HUES6 (cell line): Measurements from ENCODE around the gene HOXD10.
A peak's percentile ranks its signal among the peaks of the same experiment; 100 is the strongest.

Source experiments
- H3K27ac ChIP-seq: 2 replicates; pipeline ENCODE4 v1.7.0; 2013; ENCODE audit warnings: low read depth, mild to moderate bottlenecking, low read length, inconsistent platforms
- H3K27me3 ChIP-seq: 2 replicates; pipeline ENCODE4 v1.6.1; 2013; ENCODE audit warnings: low read length; ENCODE audit not compliant: control insufficient read depth, insufficient read depth
- H3K36me3 ChIP-seq: 2 replicates; pipeline ENCODE4 v1.6.1; 2013; ENCODE audit warnings: low read length; ENCODE audit not compliant: control insufficient read depth, insufficient read depth
- H3K4me1 ChIP-seq: 2 replicates; pipeline ENCODE4 v1.6.1; 2013; ENCODE audit warnings: low read length; ENCODE audit not compliant: control insufficient read depth, insufficient read depth
- H3K4me3 ChIP-seq: 2 replicates; pipeline ENCODE4 v1.5.1; 2013; ENCODE audit warnings: low read depth, low read length
- H3K9ac ChIP-seq: one replicate; pipeline ENCODE4 v1.6.1; 2013; ENCODE audit warnings: mild to moderate bottlenecking, low read length
- H3K9me3 ChIP-seq: 2 replicates; pipeline ENCODE4 v1.6.1; 2013; ENCODE audit warnings: low read depth, low read length; ENCODE audit not compliant: control insufficient read depth, insufficient read depth

HOXD10 gene

GRCh38 chr2:176135035-176135440 lies 18.5 kb downstream of the HOXD10 start:
- H3K27me3 ChIP-seq: peaks cover 100% of the 10 kb centered on the region
- peak overlapping the region; percentile 68 for H3K9ac ChIP-seq
- H3K27ac ChIP-seq: no peak overlapping the region
- H3K4me1 ChIP-seq: peaks cover 14% of the 10 kb centered on the region
- H3K36me3 ChIP-seq: no peaks in the 10 kb centered on the region
- no peaks in the 10 kb centered on the region for H3K9me3 ChIP-seq
- no peak overlapping the region; the same call in 1 of the 2 replicates for H3K4me3 ChIP-seq

DNA sequence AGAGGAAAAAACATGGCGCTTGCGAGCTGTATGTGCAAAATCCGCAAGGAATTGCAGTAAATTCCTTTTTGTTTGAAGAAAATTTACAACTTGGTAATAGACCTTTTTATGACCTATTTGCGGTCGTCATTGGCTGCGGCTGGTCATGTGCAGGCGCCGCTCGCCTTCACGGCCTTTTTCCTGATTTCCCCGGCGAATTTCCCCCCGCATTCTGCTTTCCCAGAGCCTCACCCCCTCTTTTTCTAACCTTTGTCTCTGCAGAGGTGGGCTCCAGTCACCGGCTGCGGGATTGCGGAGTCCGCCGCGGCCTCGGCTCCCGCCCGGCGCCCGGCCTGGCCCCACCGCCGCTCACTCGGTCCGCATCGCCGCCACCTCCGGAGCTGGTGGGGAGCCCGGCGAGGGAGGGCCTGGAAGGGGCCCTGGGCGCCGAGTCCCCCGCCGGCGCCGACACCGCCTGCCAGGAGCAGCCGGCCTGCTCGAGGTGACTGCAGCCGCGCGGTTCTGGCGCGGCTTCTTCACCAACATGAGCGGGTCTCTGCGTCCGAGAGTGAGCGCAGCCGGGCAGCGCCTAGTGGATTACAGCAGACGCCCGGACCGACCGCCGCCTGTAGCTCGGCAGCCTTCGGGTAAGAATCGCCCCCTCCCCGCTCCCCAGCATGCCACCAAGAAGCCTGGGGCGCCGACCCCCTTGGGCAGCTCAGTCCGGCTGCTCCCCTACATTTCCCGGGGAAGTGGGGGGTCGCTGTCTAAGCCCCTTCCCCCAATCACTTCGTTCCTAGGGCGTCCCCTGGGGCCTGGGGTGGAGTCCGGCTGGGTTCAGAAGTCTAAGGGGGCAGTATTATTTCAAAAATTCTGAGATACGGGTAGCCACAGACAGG lies 20.0 kb downstream of the HOXD10 start:
- H3K9ac ChIP-seq: peak overlapping the region; percentile 68
- H3K27ac ChIP-seq: no peak overlapping the region; the same call in 1 of the 2 replicates
- H3K27me3 ChIP-seq: peaks cover 100% of the 10 kb centered on the region
- peak overlapping the region; percentile 53 for H3K4me3 ChIP-seq
- no peaks in the 10 kb centered on the region for H3K9me3 ChIP-seq
- no peaks in the 10 kb centered on the region for H3K36me3 ChIP-seq
- H3K4me1 ChIP-seq: peaks cover 14% of the 10 kb centered on the region

- Histone ChIP-seq H3K27me3 (peaks cover 100% of the 10 kb centered on the region), H3K4me1 (peaks cover 14% of the 10 kb centered on the region), H3K27ac (no peak overlapping the region; the same call in 1 of the 2 replicates), H3K9me3 (no peaks in the 10 kb centered on the region), H3K36me3 (no peaks in the 10 kb centered on the region), H3K9ac (peak overlapping the region; percentile 68), H3K4me3 (peak overlapping the region; percentile 53)
These were observed 20.6 kb downstream of the HOXD10 start for GRCh38 chr2:176137252-176137580.

- no peaks in the 10 kb centered on the region for H3K9me3 ChIP-seq
- H3K9ac ChIP-seq: peak overlapping the region; percentile 63
- H3K27me3 ChIP-seq: peaks cover 100% of the 10 kb centered on the region
- peaks cover 14% of the 10 kb centered on the region for H3K4me1 ChIP-seq
- no peak overlapping the region for H3K27ac ChIP-seq
- no peaks in the 10 kb centered on the region for H3K36me3 ChIP-seq
- peak overlapping the region; percentile 53; the same call in 1 of the 2 replicates for H3K4me3 ChIP-seq
These were observed 21.3 kb downstream of the HOXD10 start for GRCh38 chr2:176137906-176138305.

DNA sequence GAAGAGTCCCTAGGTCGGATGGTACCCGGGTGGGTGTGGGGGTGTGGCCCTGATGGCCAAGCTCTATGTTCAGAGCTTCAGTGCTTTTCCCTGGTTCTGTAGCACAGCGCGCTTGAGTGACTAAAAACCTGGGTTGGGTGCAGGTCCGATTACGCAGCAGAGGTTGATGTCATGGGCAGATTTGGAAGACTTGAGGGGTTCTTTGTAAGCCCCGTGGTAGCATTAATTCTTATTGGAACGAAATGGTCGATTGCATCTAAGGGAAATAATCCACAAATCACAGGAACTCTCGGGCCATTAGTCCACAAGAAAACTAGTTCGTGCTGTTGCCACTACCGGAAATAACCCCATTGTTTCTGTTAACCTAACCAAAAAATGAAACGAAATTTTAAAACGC lies 21.9 kb downstream of the HOXD10 start:
- peak overlapping the region; percentile 63 for H3K9ac ChIP-seq
- H3K9me3 ChIP-seq: no peaks in the 10 kb centered on the region
- H3K27me3 ChIP-seq: peaks cover 100% of the 10 kb centered on the region
- peak overlapping the region; percentile 12; the same call in 1 of the 2 replicates for H3K4me3 ChIP-seq
- H3K4me1 ChIP-seq: peaks cover 14% of the 10 kb centered on the region
- H3K27ac ChIP-seq: no peak overlapping the region
- H3K36me3 ChIP-seq: no peaks in the 10 kb centered on the region

GRCh38 chr2:176138923-176139660 lies 22.5 kb downstream of the HOXD10 start:
- Histone ChIP-seq H3K9me3 (no peaks in the 10 kb centered on the region), H3K27me3 (peaks cover 100% of the 10 kb centered on the region), H3K4me1 (peaks cover 12% of the 10 kb centered on the region), H3K9ac (peak overlapping the region; percentile 63), H3K36me3 (no peaks in the 10 kb centered on the region), H3K27ac (no peak overlapping the region), H3K4me3 (peak overlapping the region; percentile 26; the same call in 1 of the 2 replicates)

GRCh38 chr2:176139661-176140512 lies 23.3 kb downstream of the HOXD10 start:
- H3K9ac ChIP-seq: peak overlapping the region; percentile 63
- H3K27ac ChIP-seq: no peak overlapping the region
- peaks cover 9% of the 10 kb centered on the region for H3K4me1 ChIP-seq
- no peaks in the 10 kb centered on the region for H3K9me3 ChIP-seq
- peaks cover 100% of the 10 kb centered on the region for H3K27me3 ChIP-seq
- peak overlapping the region; percentile 62 for H3K4me3 ChIP-seq
- no peaks in the 10 kb centered on the region for H3K36me3 ChIP-seq

GRCh38 chr2:176140513-176141317 lies 24.1 kb downstream of the HOXD10 start:
- H3K36me3 ChIP-seq: no peaks in the 10 kb centered on the region
- peak overlapping the region; percentile 62 for H3K4me3 ChIP-seq
- H3K9me3 ChIP-seq: no peaks in the 10 kb centered on the region
- peaks cover 100% of the 10 kb centered on the region for H3K27me3 ChIP-seq
- peak overlapping the region; percentile 28 for H3K9ac ChIP-seq
- no peak overlapping the region for H3K27ac ChIP-seq
- H3K4me1 ChIP-seq: peaks cover 4% of the 10 kb centered on the region

DNA sequence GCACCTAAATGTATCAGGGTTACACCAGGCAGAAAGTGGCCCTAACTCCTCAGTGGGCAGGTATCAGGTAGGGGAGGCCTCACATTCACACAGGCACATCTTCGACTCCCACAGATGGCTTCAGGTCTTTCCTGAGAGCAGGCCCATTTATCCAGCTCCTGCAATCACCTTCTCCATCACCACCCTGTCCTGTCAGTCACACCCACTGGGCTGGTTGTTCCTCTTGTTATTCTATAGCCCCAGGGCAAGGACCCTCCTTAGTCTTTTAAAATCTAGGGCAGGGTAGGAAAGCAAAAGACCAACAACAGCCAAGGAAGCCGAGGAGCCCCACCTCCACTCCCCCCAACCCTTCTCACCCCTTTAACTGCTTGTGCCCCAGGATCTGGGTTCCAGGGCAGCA lies 25.7 kb downstream of the HOXD10 start:
- peaks cover 100% of the 10 kb centered on the region for H3K27me3 ChIP-seq
- no peak overlapping the region for H3K9ac ChIP-seq
- no peaks in the 10 kb centered on the region for H3K36me3 ChIP-seq

More for the DNA sequence above, 25.7 kb downstream of the HOXD10 start:
- H3K9me3 ChIP-seq: no peaks in the 10 kb centered on the region
- no peak overlapping the region for H3K27ac ChIP-seq
- H3K4me3 ChIP-seq: no peak overlapping the region
- H3K4me1 ChIP-seq: no peaks in the 10 kb centered on the region; the same call in 1 of the 2 replicates
